GM21367 (cell line): ENCODE data around the gene ANTKMT.
"Not testable (repeated sequence)": the region's sequence is repeated elsewhere in the genome, so short reads cannot be mapped to it uniquely, and the experiment has no call there.

Source experiments
- ATAC-seq: cut with Tn5 transposase; IDR thresholded peaks from one replicate; pipeline ENCODE4 v1.9.1; 2021; ENCODE audit not compliant: unreplicated experiment

ANTKMT gene

GRCh38 chr16:680967-681745, 39.8 kb upstream of the ANTKMT start:
- no peak for ATAC-seq

GRCh38 chr16:681746-682427, 39.1 kb upstream of the ANTKMT start:
- no peak for ATAC-seq

GRCh38 chr16:682493-683395, 38.2 kb upstream of the ANTKMT start:
- no peak for ATAC-seq

- no peak for ATAC-seq
Measured at GRCh38 chr16:683396-684070, 37.4 kb upstream of the ANTKMT start.

GRCh38 chr16:684071-684794, 36.7 kb upstream of the ANTKMT start, which contains the start of gene JMJD8:
Gene JMJD8 (minus strand): TSS chr16:684334. CDS start chr16:684319, 15 bp downstream.
- peak; percentile 56 for ATAC-seq

GRCh38 chr16:684961-685696, 35.8 kb upstream of the ANTKMT start:
- no peak for ATAC-seq

GRCh38 chr16:685967-686366, 35.0 kb upstream of the ANTKMT start:
- no peak for ATAC-seq

- no peak for ATAC-seq
Measured at GRCh38 chr16:686459-687260, 34.3 kb upstream of the ANTKMT start.

GRCh38 chr16:687499-687898, 33.4 kb upstream of the ANTKMT start:
- no peak for ATAC-seq

GRCh38 chr16:689175-689897, 31.6 kb upstream of the ANTKMT start:
- no peak for ATAC-seq

GRCh38 chr16:691242-691641, 29.7 kb upstream of the ANTKMT start:
- ATAC-seq: not testable (repeated sequence)

- ATAC-seq: no peak
Measured at GRCh38 chr16:692356-693108, 28.4 kb upstream of the ANTKMT start.

- ATAC-seq: no peak
Measured at GRCh38 chr16:693364-693763, 27.6 kb upstream of the ANTKMT start.

- ATAC-seq: no peak
Measured at GRCh38 chr16:693766-694165, 27.2 kb upstream of the ANTKMT start.

GRCh38 chr16:694187-694862, 26.6 kb upstream of the ANTKMT start:
- ATAC-seq: no peak

GRCh38 chr16:694863-695354, 26.0 kb upstream of the ANTKMT start:
- ATAC-seq: no peak
